Right atrium auricular region (tissue), 2 donors: Measurements from ENCODE around the gene PLK1. TPM values are rescaled to one million over a fixed set of nuclear protein-coding genes. Genes with fewer than 3 reads are reported as not detected.

Source experiments
- DNase-seq: peaks from one replicate; pipeline ENCODE4 v3.0.0-alpha.2; 2019; ENCODE audit warnings: low spot score
- H3K27ac ChIP-seq, 2 donors: fragments of 200-600 bp; sonication (generic); 1 replicate in 1 of 2; 2 replicates in 1 of 2; pipeline ENCODE4 v1.5.1; 2016 to 2019
- H3K27me3 ChIP-seq, 2 donors: fragments of 200-600 bp; sonication (generic); one replicate each; pipeline versions ENCODE4 v1.5.1 to v1.6.0; 2017 to 2019
- H3K36me3 ChIP-seq: fragments of 200-600 bp; sonication (generic); one replicate; pipeline ENCODE4 v1.5.1; 2016
- H3K4me1 ChIP-seq, 2 donors: fragments of 200-600 bp; sonication (generic); one replicate each; pipeline versions ENCODE4 v1.5.1 to v1.6.0; 2017 to 2019
- H3K4me3 ChIP-seq, 2 donors: fragments of 200-600 bp; sonication (generic); 1 replicate in 1 of 2; 2 replicates in 1 of 2; pipeline ENCODE4 v1.5.1; 2017 to 2019; ENCODE audit warnings: mild to moderate bottlenecking in 1 of 2, moderate library complexity in 1 of 2
- H3K9me3 ChIP-seq, 2 donors: fragments of 200-600 bp; sonication (generic); one replicate each; pipeline ENCODE4 v1.5.1; 2019
- CTCF ChIP-seq, 2 donors: fragments of 200-600 bp; sonication (generic); IDR thresholded peaks; one replicate each; pipeline ENCODE4 v1.5.1; 2019; ENCODE audit warnings: antibody characterized with exemption in 2 of 2
- total RNA-seq, 2 donors: library from RNA; depleted of rRNA; stranded (reverse); fragments of >200 nt; gene quantifications; one replicate each; pipeline ENCODE4 v1.1.0, GENCODE V29; 2016

PLK1 gene
- total RNA-seq, 2 donors from 2014 or later, result 0.71 to 3.3 TPM

- peaks cover 0 to 6% of the 10 kb centered on the region in 2 donors for H3K4me1 ChIP-seq
- DNase-seq, result no peak
- H3K9me3 ChIP-seq, result no peaks in the 10 kb centered on the region
- H3K4me3 ChIP-seq, result no peak overlapping the region
- TF ChIP-seq CTCF (IDR thresholded peaks at IDR 0.05), result no peak
- no peak overlapping the region for H3K27ac ChIP-seq
- no peaks in the 10 kb centered on the region for H3K27me3 ChIP-seq
- H3K36me3 ChIP-seq, result peaks cover 31% of the 10 kb centered on the region
These were observed 12.9 kb downstream of the PLK1 start for GRCh38 chr16:23691483-23692189.

- DNase-seq, result no peak
- H3K36me3 ChIP-seq, result peaks cover 31% of the 10 kb centered on the region
- no peak overlapping the region for H3K4me3 ChIP-seq
- no peaks in the 10 kb centered on the region for H3K9me3 ChIP-seq
- no peaks in the 10 kb centered on the region for H3K27me3 ChIP-seq
- peaks cover 0 to 6% of the 10 kb centered on the region in 2 donors for H3K4me1 ChIP-seq
- no peak for TF ChIP-seq CTCF (IDR thresholded peaks at IDR 0.05)
- H3K27ac ChIP-seq, result no peak overlapping the region
These were observed 13.6 kb downstream of the PLK1 start for GRCh38 chr16:23692190-23692837.

GRCh38 chr16:23694265-23694643 is 15.6 kb downstream of the PLK1 start:
- Histone ChIP-seq H3K4me3 (peak overlapping the region in 1 of 2 donors; percentile 40), H3K36me3 (peaks cover 20% of the 10 kb centered on the region), H3K27me3 (no peaks in the 10 kb centered on the region), H3K9me3 (no peaks in the 10 kb centered on the region), H3K27ac (no peak overlapping the region), H3K4me1 (peaks cover 0 to 6% of the 10 kb centered on the region in 2 donors)
- DNase-seq, result no peak
- TF ChIP-seq CTCF (IDR thresholded peaks at IDR 0.05), result no peak

GRCh38 chr16:23694644-23695373 is 16.1 kb downstream of the PLK1 start:
- peaks cover 15% of the 10 kb centered on the region for H3K36me3 ChIP-seq
- no peaks in the 10 kb centered on the region for H3K27me3 ChIP-seq
- peak overlapping the region in 1 of 2 donors; percentile 40 for H3K4me3 ChIP-seq
- TF ChIP-seq CTCF (IDR thresholded peaks at IDR 0.05), result no peak
- no peak for DNase-seq
- H3K27ac ChIP-seq, result no peak overlapping the region
- H3K9me3 ChIP-seq, result no peaks in the 10 kb centered on the region
- H3K4me1 ChIP-seq, result peaks cover 0 to 6% of the 10 kb centered on the region in 2 donors

GRCh38 chr16:23695756-23696155 is 17.1 kb downstream of the PLK1 start:
- Histone ChIP-seq H3K27me3 (no peaks in the 10 kb centered on the region), H3K27ac (no peak overlapping the region), H3K36me3 (peaks cover 5% of the 10 kb centered on the region), H3K4me3 (no peak overlapping the region), H3K9me3 (no peaks in the 10 kb centered on the region), H3K4me1 (peaks cover 0 to 6% of the 10 kb centered on the region in 2 donors)
- DNase-seq, result no peak
- TF ChIP-seq CTCF (IDR thresholded peaks at IDR 0.05), result no peak
